ENCODE results near the gene ARHGEF2.

DNA sequence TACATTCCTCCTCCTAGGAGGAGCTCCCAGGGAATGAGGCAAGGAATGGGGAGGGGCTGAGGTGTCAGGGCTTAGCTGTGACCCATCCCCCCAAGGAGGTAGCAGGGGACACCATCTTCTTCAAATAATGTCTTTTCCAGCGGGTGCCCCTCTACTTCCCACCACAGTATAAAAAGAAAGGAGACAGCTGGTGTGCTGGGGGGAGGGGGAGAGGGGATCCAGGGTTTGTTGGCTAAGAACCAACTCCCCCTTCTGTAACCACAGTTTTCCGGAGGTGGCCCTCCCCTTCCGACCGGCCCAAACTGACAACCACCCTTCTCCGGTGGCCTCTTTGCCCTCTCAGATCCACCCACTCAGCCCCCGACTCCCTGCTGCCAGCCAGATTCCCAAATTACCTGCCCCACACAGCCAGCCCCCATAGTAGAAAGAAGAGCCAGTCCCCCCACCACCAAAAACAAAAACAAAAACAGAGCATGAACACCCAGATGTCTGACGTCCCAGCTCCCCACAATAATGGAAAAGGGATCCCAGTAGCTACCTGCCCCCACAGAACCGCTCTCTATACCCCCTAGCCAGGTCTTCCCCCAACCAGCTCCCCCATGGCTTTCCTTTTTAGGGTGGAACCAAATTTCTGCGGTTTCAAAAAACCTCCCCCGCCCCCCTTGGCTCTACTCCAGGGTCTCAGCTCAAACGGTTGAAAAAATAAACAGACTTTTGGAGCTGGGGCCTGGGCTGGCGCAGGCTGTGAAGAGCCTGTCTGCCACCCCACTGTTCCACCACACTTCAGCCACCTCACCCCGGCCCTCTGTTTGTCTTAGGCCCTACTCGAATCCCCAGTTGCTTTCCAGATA is 2.1 kb downstream of the ARHGEF2 start:
- TF ChIP-seq POLR2A (IDR thresholded peaks at IDR 0.05; ENCODE audit: low read length) (no peak), GATA1 (IDR thresholded peaks at IDR 0.05; ENCODE audit: low read depth, low read length) (no peak)
